Adrenal gland (tissue), 5 donors: ENCODE data around the gene CGN.

Experiments used
- CTCF ChIP-seq, 6 experiments: fragments of 450-650 bp in 4 of 6; fragments of 200-600 bp in 2 of 6; sonication (generic) in 1 of 6; IDR thresholded peaks; 1 replicate in 5 of 6; 2 replicates in 1 of 6; pipeline versions ENCODE4 v1.5.1 to v1.8.0; 2016 to 2021; ENCODE audit warnings: antibody characterized with exemption in 6 of 6, mild to moderate bottlenecking in 2 of 6, moderate library complexity in 1 of 6
- POLR2A ChIP-seq, 2 donors: fragments of 450-650 bp; IDR thresholded peaks; one replicate each; pipeline ENCODE4 v1.6.1; 2017; ENCODE audit warnings: antibody characterized with exemption in 2 of 2, mild to moderate bottlenecking in 2 of 2, moderate library complexity in 1 of 2
- donor health status: DM: no; HTN: no; CAD: no.

- no peak for TF ChIP-seq CTCF (IDR thresholded peaks at IDR 0.05)
- no peak for TF ChIP-seq POLR2A (IDR thresholded peaks at IDR 0.05)
These were observed 25.3 kb downstream of the CGN start for GRCh38 chr1:151536499-151536898.
